ENCODE results near the gene MVD.
A peak's percentile ranks its signal among the peaks of the same experiment; 100 is the strongest.

Gene MVD

DNA sequence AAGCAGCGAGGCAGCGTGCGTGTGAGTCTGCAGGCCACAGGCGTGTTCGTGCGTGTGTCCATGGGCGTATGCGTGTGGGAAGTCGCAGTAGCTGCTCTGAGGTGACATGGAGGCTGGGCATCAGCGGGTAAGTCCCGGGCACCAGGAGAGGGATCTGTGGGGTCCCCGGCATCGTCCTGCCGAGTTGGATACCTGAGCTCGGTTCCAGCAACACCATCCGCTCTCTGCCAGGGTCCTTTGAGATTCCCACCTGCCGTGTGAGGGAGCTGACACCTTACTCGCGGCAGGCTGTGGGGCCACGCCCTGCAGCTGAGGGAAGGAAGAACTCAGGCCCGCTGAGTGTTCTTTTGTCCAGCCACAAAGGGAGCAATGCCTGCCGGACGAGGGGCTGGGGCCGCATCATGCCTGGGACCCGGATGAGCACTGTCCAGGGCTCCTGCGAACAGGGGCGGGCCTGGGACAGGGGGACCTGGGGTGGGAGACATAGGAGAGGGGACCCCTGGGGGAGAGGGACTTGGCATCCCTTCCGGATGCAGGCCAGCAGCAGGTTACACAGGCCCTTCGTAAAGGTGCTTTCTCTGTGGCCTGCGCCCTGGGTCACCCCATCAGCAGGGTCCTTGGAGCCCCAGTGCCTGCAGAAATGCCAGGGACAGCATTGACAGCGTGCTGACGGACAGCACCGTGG lies 28.4 kb upstream of the MVD start:
- Mint-ChIP-seq H3K36me3 (ENCODE audit: low read depth) (peaks cover 4% of the 10 kb centered on the region), H3K9me3 (no peaks in the 10 kb centered on the region), H3K4me1 (ENCODE audit: low read depth) (peaks cover 31% of the 10 kb centered on the region), H3K4me3 (peak overlapping the region; percentile 59), H3K27me3 (ENCODE audit: low read depth) (no peaks in the 10 kb centered on the region), H3K27ac (peak overlapping the region; percentile 55)

DNA sequence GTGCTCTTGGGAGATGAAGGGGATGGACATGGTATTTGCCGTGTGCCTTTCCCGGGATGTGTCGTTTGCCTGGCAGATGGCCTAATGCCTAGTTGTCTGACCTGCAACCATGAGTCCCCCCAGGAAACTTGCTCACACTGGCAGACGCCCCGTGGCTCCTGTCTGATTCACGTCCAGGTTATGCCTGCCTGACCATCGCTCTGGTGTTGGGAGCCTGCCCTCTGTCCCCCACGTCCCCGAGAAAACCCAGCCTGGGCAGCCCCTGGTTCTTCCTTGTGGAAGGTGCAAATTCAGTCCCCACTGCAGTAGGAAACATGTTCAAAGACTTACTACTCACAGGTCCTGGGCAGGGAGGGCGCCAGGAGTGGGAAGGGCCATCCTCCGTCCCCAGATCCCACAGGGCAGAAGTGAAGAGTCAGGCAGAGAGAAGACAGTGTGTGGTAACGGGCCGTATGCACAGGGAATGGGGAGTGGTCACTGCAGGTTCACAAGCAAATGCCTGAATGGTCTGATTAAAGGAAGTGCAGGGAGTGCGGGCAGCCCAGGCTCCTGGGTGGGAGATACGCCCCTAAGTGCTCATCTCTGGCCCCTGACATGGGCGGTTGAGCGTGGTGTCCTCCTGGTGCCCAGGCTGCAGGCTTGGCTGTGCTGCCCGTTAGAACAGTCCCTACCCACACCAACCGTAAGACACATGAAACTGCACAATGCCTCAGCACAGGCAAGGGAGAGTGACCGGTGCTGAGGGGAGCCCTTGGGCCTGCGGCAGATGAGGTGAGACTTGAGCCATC lies 27.6 kb upstream of the MVD start:
- Mint-ChIP-seq H3K27ac (peak overlapping the region; percentile 55), H3K4me3 (peak overlapping the region; percentile 59), H3K36me3 (ENCODE audit: low read depth) (peaks cover 4% of the 10 kb centered on the region), H3K27me3 (ENCODE audit: low read depth) (no peaks in the 10 kb centered on the region), H3K9me3 (no peaks in the 10 kb centered on the region), H3K4me1 (ENCODE audit: low read depth) (peaks cover 31% of the 10 kb centered on the region)

DNA sequence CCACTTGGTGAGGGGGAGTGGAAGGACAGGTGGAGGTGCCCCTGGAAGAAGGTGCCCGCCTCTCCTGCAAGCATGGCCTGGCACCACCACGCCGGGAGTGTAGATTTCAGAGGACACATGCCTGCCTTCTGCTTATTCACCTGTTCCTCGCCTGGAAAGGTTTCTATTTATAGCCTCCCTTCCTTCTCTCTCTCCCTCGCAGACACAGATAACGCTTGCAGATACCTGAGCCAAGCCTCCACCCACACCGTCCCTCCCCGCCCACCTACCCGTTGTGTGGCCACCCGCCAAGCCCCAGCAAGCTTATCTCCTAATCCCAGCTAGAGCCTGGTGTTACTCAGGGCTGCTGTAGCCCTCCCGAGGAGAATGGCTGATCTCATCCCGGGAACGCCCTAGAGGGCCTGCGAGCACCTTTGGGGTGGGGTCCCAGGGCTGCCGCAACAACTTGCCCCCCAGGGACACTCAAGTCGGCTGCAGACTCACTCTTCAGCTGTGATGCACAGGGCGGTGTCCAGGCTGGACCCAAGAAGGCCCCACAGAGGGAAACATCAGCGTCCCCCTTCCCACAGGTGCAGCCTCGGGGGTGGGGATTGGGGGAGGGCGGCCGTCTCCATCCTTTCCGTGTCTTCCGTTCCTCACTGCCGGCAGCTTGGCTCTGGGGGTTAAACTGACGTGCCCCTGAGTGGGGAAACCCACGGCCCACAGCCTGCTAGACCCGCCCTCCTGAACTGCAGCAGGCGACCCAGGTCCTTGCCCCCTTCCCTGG lies 25.3 kb upstream of the MVD start:
- Mint-ChIP-seq H3K36me3 (ENCODE audit: low read depth) (peaks cover 6% of the 10 kb centered on the region), H3K4me1 (ENCODE audit: low read depth) (peaks cover 35% of the 10 kb centered on the region), H3K9me3 (no peaks in the 10 kb centered on the region), H3K4me3 (no peak overlapping the region), H3K27ac (no peak overlapping the region), H3K27me3 (ENCODE audit: low read depth) (no peaks in the 10 kb centered on the region)

DNA sequence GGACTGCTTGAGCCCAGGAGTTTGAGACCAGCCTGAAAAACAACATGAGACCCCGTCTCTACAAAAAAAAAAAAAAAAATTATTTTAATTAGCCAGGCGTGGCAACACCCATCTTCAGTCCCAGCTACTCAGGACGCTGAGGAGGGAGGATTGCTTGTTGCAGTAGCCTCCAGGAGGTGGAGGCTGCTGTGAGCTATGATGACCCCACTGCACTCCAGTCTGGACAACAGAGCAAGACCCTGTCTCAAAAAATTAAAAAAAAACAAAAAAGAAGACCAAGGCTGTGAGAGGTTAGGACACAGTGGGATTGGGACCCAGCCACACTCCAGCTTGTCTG lies 24.8 kb upstream of the MVD start:
- no peaks in the 10 kb centered on the region for H3K9me3 Mint-ChIP-seq
- H3K27ac Mint-ChIP-seq, result no peak overlapping the region
- H3K36me3 Mint-ChIP-seq (ENCODE audit: low read depth), result peaks cover 6% of the 10 kb centered on the region
- peaks cover 30% of the 10 kb centered on the region for H3K4me1 Mint-ChIP-seq (ENCODE audit: low read depth)
- no peak overlapping the region for H3K4me3 Mint-ChIP-seq
- no peaks in the 10 kb centered on the region for H3K27me3 Mint-ChIP-seq (ENCODE audit: low read depth)

GRCh38 chr16:88687254-88687576 lies 24.3 kb upstream of the MVD start:
- Mint-ChIP-seq H3K4me1 (ENCODE audit: low read depth) (peaks cover 30% of the 10 kb centered on the region), H3K27me3 (ENCODE audit: low read depth) (no peaks in the 10 kb centered on the region), H3K27ac (no peak overlapping the region), H3K36me3 (ENCODE audit: low read depth) (peaks cover 6% of the 10 kb centered on the region), H3K4me3 (no peak overlapping the region), H3K9me3 (no peaks in the 10 kb centered on the region)

GRCh38 chr16:88686439-88687253 lies 23.8 kb upstream of the MVD start, which contains the start of gene SNAI3:
TSS of gene SNAI3 (minus strand) at chr16:88686507. CDS start at chr16:88686406, 101 bp downstream.
- H3K27ac Mint-ChIP-seq, result no peak within 1 kb of the TSS

GRCh38 chr16:88686062-88686438 lies 23.2 kb upstream of the MVD start:
- H3K27ac Mint-ChIP-seq, result no peak overlapping the region
- H3K36me3 Mint-ChIP-seq (ENCODE audit: low read depth), result peaks cover 8% of the 10 kb centered on the region
- H3K9me3 Mint-ChIP-seq, result no peaks in the 10 kb centered on the region
- peak overlapping the region; percentile 77 for H3K4me3 Mint-ChIP-seq
- H3K4me1 Mint-ChIP-seq (ENCODE audit: low read depth), result peaks cover 35% of the 10 kb centered on the region
- no peaks in the 10 kb centered on the region for H3K27me3 Mint-ChIP-seq (ENCODE audit: low read depth)

More at GRCh38 chr16:88686439-88687253, 23.8 kb upstream of the MVD start, which contains the start of gene SNAI3:
- Mint-ChIP-seq H3K9me3 (no peaks in the 10 kb centered on the region), H3K4me1 (ENCODE audit: low read depth) (peaks cover 30% of the 10 kb centered on the region), H3K27me3 (ENCODE audit: low read depth) (no peaks in the 10 kb centered on the region), H3K36me3 (ENCODE audit: low read depth) (peaks cover 7% of the 10 kb centered on the region), H3K4me3 (peak within 1 kb of the TSS; percentile 77)

DNA sequence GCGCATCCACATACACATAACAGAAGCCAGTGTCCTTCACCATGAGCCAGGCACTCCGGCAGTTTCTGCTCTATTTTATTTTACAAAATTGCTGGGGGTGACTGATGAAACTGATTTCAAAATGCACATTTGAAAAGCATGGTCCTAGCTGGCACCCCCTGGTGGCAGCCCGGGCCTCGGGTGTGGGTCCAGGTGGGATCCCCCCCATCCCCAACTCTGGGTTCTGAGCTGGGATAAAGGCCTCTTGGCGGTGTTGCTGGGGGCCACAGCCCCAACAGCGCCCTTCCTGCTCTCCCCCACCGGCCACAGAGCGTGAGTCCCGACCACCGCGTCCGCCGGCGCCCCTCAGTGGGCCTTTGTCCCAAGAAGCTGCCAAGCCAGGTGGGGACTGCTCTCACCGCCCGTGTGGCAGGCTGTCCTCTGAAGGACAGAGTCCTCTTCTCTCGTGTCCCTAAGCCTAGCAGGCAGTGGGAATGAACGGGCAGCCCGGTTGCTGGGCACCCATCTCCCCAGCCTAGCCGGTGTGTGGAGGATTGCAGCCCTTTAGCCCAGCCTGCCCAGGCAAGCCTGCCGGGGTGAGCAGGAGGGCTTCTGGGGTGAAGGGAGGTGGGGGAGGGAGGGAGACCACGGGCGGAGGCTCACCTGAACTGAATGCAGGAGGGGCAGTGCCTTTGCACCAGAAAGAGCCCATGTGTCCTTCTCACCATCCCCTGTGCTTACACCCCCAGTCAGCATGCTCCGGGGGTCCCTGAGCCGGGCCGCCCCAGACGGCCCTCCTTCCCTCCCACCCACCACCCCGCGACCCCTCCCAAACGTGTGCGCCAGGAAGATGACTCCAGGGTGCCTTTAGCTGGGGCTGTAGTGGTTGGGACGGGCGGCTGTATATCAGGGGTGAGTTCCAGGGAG lies 22.5 kb upstream of the MVD start:
- H3K36me3 Mint-ChIP-seq (ENCODE audit: low read depth), result peaks cover 11% of the 10 kb centered on the region
- H3K27me3 Mint-ChIP-seq (ENCODE audit: low read depth), result no peaks in the 10 kb centered on the region
- H3K27ac Mint-ChIP-seq, result no peak overlapping the region
- H3K4me1 Mint-ChIP-seq (ENCODE audit: low read depth), result peaks cover 34% of the 10 kb centered on the region
- H3K9me3 Mint-ChIP-seq, result no peaks in the 10 kb centered on the region
- peak overlapping the region; percentile 77 for H3K4me3 Mint-ChIP-seq

DNA sequence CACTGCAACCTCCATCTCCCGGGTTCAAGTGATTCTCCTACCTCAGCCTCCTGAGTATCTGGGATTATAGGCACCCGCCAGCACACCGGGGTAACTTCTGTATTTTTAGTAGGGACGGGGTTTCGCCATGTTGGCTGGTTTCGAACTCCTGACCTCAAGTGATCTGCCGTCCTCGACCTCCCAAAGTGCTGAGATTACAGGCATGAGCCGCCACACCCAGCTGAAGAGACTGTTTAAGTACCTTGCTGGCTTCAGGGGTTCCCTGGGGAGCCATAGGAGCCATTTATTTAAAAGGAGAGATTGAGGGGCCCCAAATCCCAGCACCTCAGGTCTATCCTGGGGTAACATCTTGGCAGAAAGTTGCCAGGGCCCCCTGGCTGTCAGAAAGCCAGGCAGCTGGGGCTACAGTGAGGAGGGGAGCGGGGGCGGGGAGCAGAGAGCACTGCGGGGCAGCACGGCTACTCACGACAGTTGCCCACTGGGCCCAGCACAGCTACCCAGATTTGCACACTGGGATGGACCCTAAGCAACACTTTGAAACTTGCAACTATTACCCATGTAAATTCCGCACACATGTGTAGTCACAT lies 21.8 kb upstream of the MVD start:
- Mint-ChIP-seq H3K27ac (no peak overlapping the region), H3K36me3 (ENCODE audit: low read depth) (peaks cover 11% of the 10 kb centered on the region), H3K4me3 (peak overlapping the region; percentile 31), H3K9me3 (no peaks in the 10 kb centered on the region), H3K27me3 (ENCODE audit: low read depth) (no peaks in the 10 kb centered on the region), H3K4me1 (ENCODE audit: low read depth) (peaks cover 32% of the 10 kb centered on the region)

DNA sequence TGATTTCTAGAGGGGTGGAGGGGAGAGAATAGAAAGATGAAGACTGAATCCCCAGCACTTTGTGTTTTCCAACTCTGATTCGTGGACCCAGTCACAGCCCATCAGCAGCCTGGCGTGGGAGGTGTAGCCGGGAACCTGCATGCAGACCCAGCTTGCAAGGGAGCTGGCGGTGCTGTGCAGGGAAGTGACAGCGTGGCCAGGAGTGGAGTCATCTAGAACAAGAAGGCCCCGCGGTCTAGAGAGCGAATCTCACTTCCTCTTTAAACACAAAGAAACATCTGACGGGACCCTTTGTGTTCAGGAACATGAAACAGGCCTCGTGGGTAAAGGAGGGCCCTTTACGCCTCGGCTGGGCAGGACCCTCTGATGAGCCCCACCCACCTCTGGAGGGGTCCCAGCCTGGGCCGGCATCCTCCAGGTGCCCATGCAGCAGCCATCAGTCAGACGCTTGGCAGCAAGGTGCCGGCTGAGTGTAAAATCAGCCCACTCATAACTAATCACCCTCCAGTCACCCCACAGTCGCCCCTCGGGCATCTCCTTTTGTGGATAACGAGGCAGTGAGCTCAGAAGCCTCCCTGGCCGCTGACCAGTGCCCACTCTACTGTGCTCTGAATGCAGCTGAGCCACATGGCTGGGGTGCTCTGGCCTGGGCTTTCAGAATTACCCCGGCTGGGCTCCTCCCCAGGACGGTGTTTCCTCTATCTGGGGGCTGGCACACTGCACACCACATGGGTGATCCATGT lies 19.0 kb upstream of the MVD start:
- H3K36me3 Mint-ChIP-seq (ENCODE audit: low read depth), result peaks cover 11% of the 10 kb centered on the region
- H3K27ac Mint-ChIP-seq, result peak overlapping the region; percentile 87
- peaks cover 25% of the 10 kb centered on the region for H3K4me1 Mint-ChIP-seq (ENCODE audit: low read depth)
- no peaks in the 10 kb centered on the region for H3K9me3 Mint-ChIP-seq
- H3K27me3 Mint-ChIP-seq (ENCODE audit: low read depth), result no peaks in the 10 kb centered on the region
- H3K4me3 Mint-ChIP-seq, result peak overlapping the region; percentile 67

DNA sequence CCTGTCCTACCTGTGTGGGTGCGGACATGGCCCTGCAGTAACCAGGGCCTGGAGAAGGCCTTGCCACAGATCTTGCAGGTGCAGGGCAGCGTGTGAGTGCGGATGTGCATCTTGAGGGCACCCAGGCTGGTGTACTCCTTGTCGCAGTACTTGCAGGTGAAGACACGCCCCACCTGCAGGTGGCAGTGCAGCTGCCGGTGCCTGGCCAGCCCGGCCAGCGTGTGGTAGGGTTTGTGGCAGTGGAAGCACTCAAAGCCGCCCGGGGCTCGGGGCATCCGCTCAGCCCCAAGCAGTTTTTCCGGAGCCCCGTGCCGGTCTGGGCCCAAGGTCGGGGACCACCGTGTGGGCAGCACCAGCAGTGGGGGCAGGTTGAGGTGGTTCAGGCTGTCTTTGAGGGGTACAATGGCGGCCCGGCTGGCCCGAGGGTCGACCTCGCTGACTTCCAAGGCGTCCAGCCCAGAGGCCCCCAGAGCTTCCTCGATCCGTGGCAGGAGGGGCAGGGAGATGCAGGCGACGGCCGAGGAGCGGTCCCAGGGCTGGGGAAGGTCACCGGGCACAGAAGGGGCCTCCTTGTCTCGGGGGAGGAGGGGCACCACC lies 18.3 kb upstream of the MVD start:
- peaks cover 11% of the 10 kb centered on the region for H3K36me3 Mint-ChIP-seq (ENCODE audit: low read depth)
- no peaks in the 10 kb centered on the region for H3K9me3 Mint-ChIP-seq
- H3K4me1 Mint-ChIP-seq (ENCODE audit: low read depth), result peaks cover 25% of the 10 kb centered on the region
- peak overlapping the region; percentile 87 for H3K27ac Mint-ChIP-seq
- no peaks in the 10 kb centered on the region for H3K27me3 Mint-ChIP-seq (ENCODE audit: low read depth)
- peak overlapping the region; percentile 67 for H3K4me3 Mint-ChIP-seq

- Mint-ChIP-seq H3K27ac (peak overlapping the region; percentile 15), H3K4me3 (no peak overlapping the region), H3K9me3 (no peaks in the 10 kb centered on the region), H3K36me3 (ENCODE audit: low read depth) (peaks cover 11% of the 10 kb centered on the region), H3K27me3 (ENCODE audit: low read depth) (no peaks in the 10 kb centered on the region), H3K4me1 (ENCODE audit: low read depth) (peaks cover 25% of the 10 kb centered on the region)
These were observed 17.7 kb upstream of the MVD start for GRCh38 chr16:88680554-88681083.

All from T-helper 1 cell treated with Interleukin-12 subunit alpha and Interleukin-12 subunit beta and Interleukin-4 antibody, amounts not matched to agents 30 μg/mL and 1 μg/mL, for 36 hours (primary cell).